Esophagus muscularis mucosa (tissue), 3 donors: ENCODE data around the gene C1QTNF9B.

Experiments
- CTCF ChIP-seq, 3 experiments: fragments of 200-600 bp in 2 of 3; fragments of 450-650 bp in 1 of 3; sonication (generic) in 2 of 3; IDR thresholded peaks; one replicate each; pipeline ENCODE4 v1.5.1; 2017 to 2019; ENCODE audit warnings: antibody characterized with exemption in 3 of 3, mild to moderate bottlenecking in 2 of 3, moderate library complexity in 1 of 3
- POLR2AphosphoS5 ChIP-seq, 2 donors: sonication (generic); formaldehyde crosslinking; IDR thresholded peaks; one replicate each; pipeline ENCODE4 v1.6.1; 2017; ENCODE audit warnings: antibody characterized with exemption in 2 of 2

- TF ChIP-seq CTCF (IDR thresholded peaks at IDR 0.05), result no peak
- TF ChIP-seq POLR2AphosphoS5 (IDR thresholded peaks at IDR 0.05), result no peak
These were observed 31.4 kb downstream of the C1QTNF9B start for GRCh38 chr13:23865906-23866305.
